ENCODE measurements around the gene BCL11A. TPM values are rescaled to one million over a fixed set of nuclear protein-coding genes. Genes with fewer than 3 reads are reported as not detected.

BCL11A gene
- total and polyA plus RNA-seq, 12 donors = 3.2 to 38.5 (median 22.7) TPM

GRCh38 chr2:60481257-60481656, 72.2 kb downstream of the BCL11A start:
- DNase-seq = no peak
- TF ChIP-seq CTCF (IDR thresholded peaks at IDR 0.05) = no peak
- H3K27ac ChIP-seq = no peak overlapping the region
- no peak overlapping the region for H3K4me3 ChIP-seq
- ATAC-seq = no peak
- no peaks in the 10 kb centered on the region for H3K36me3 ChIP-seq
- WGBS, 2 donors = 68 to 79% methylated on average over 6 of the region's 6 CpGs
- H3K4me1 ChIP-seq = peaks cover 14 to 72% (median 42%) of the 10 kb centered on the region in 9 donors
- intact Hi-C loops (cut with DNase I) = loop anchor here in 1 of 10 donors (10.0 kb wide), 1 partner anchor 64 kb away; no protein-coding TSS in a partner anchor
- no peaks in the 10 kb centered on the region for H3K9me3 ChIP-seq
- no peaks in the 10 kb centered on the region for H3K27me3 ChIP-seq

GRCh38 chr2:60480089-60480773, 73.2 kb downstream of the BCL11A start:
- Histone ChIP-seq H3K36me3 (no peaks in the 10 kb centered on the region), H3K4me3 (no peak overlapping the region), H3K4me1 (peaks cover 17 to 67% (median 37%) of the 10 kb centered on the region in 9 donors), H3K27me3 (no peaks in the 10 kb centered on the region), H3K27ac (no peak overlapping the region), H3K9me3 (no peaks in the 10 kb centered on the region)
- ATAC-seq (no peak), DNase-seq (no peak)
- WGBS, 2 donors = 91 to 94% methylated on average over 4 of the region's 4 CpGs
- intact Hi-C loops (cut with DNase I) = loop anchor here in 1 of 10 donors (10.0 kb wide), 1 partner anchor 65 kb away; no protein-coding TSS in a partner anchor
- no peak for TF ChIP-seq CTCF (IDR thresholded peaks at IDR 0.05)

- Histone ChIP-seq H3K9me3 (no peaks in the 10 kb centered on the region), H3K27ac (no peak overlapping the region), H3K36me3 (no peaks in the 10 kb centered on the region), H3K4me3 (no peak overlapping the region), H3K27me3 (no peaks in the 10 kb centered on the region), H3K4me1 (peaks cover 14 to 60% (median 29%) of the 10 kb centered on the region in 9 donors)
- intact Hi-C loops (cut with DNase I) = loop anchor here in 1 of 10 donors (10.0 kb wide), 1 partner anchor 65 kb away; no protein-coding TSS in a partner anchor
- 81 to 89% methylated on average over 22 of the region's 22 CpGs for WGBS, 2 donors
- ATAC-seq = no peak
- no peak for DNase-seq
- no peak for TF ChIP-seq CTCF (IDR thresholded peaks at IDR 0.05)
These were observed 74.0 kb downstream of the BCL11A start for GRCh38 chr2:60479226-60480088.

DNA sequence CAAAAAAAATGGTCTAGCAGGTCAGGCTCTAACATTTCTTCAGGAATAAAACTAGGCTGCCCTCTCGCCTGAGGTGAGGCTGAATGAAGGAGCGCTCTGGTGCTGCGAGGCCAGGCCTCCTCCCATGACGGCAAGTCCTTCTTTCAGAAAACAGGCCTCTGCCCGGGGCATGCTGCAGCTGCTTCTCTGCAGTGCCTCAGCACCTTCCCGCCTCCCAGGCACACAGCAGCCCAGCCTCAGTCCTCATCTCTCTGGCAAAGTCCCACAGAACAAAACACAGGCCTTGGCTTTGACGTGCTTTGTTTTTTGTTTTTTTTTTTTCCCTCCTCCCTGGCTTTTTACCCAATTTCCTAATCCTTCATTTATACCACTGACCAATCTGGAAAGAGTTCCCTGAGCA, 74.8 kb downstream of the BCL11A start:
- Histone ChIP-seq H3K9me3 (no peaks in the 10 kb centered on the region), H3K4me1 (peaks cover 8 to 57% (median 24%) of the 10 kb centered on the region in 9 donors), H3K27me3 (no peaks in the 10 kb centered on the region), H3K4me3 (no peak overlapping the region), H3K27ac (peak overlapping the region in 2 of 10 donors; percentile 26 to 32), H3K36me3 (no peaks in the 10 kb centered on the region)
- peak in 4 of 8 donors; percentile 13 to 40 (median 24) for ATAC-seq
- 66 to 71% methylated on average over 7 of the region's 7 CpGs for WGBS, 2 donors
- no peak for DNase-seq
- no peak for TF ChIP-seq CTCF (IDR thresholded peaks at IDR 0.05)
- intact Hi-C loops (cut with DNase I) = no loop called here

All from heart right ventricle (tissue), 16 donors.